IMR-90 (cell line): ENCODE measurements around the gene ZNF124. TPM values are rescaled to one million over a fixed set of nuclear protein-coding genes. Genes with fewer than 3 reads are reported as not detected.

Experiments used
- ATAC-seq: fragments of 200-7000 bp; cut with Tn5 transposase; 2 replicates; pipeline ENCODE4 v1.9.1; 2020; ENCODE audit warnings: low read depth, mild to moderate bottlenecking, moderate library complexity
- BruUV-seq: library from RNA; stranded (reverse); fragments of 400-500 nt; replicated peaks from 2 replicates; lab custom pipeline; 2021; lab: Mats Ljungman, UMichigan
- CTCF ChIA-PET: fragments of 300-600 bp; formaldehyde crosslinking; extraction: SDS; loops from one replicate; lab custom pipeline; 2021; ENCODE audit warnings: antibody characterized with exemption; lab: Yijun Ruan, JAX
- POLR2A ChIA-PET: fragments of 300-600 bp; sonication (Branson Sonifier 250); formaldehyde crosslinking; loops from one replicate; lab custom pipeline; 2022; ENCODE audit warnings: antibody characterized with exemption; ENCODE audit not compliant: unreplicated experiment; lab: Charles Lee
- DNase-seq: peaks from one replicate; pipeline ENCODE4 v3.0.0; 2013
- H2AFZ ChIP-seq: replicated peaks from 2 replicates; pipeline ENCODE3; 2013; ENCODE audit warnings: low read length, mild to moderate bottlenecking; ENCODE audit not compliant: poor library complexity
- H2AK5ac ChIP-seq: 2 replicates; pipeline ENCODE4 v1.6.1; 2013; ENCODE audit warnings: low read depth, low read length, inconsistent platforms
- H2AK9ac ChIP-seq: replicated peaks from 2 replicates; pipeline ENCODE3; 2013; ENCODE audit warnings: mild to moderate bottlenecking, low read depth, low read length, moderate library complexity; ENCODE audit not compliant: poor library complexity
- H2BK120ac ChIP-seq: 2 replicates; pipeline ENCODE4 v1.6.1; 2013; ENCODE audit warnings: low read depth, low read length, inconsistent platforms
- H2BK15ac ChIP-seq: 3 replicates; pipeline ENCODE4 v1.6.1; 2013; ENCODE audit warnings: low read depth, low read length, inconsistent platforms
- H2BK20ac ChIP-seq: 2 replicates; pipeline ENCODE4 v1.6.1; 2013; ENCODE audit warnings: low read depth, mild to moderate bottlenecking, inconsistent platforms, low read length, moderate library complexity
- H2BK5ac ChIP-seq: 2 replicates; pipeline ENCODE4 v1.6.1; 2013; ENCODE audit warnings: mild to moderate bottlenecking, low read depth, low read length, inconsistent platforms; ENCODE audit not compliant: poor library complexity, severe bottlenecking
- H3K14ac ChIP-seq: replicated peaks from 2 replicates; pipeline ENCODE4 v1.6.1; 2013; ENCODE audit warnings: low read depth, low read length, inconsistent platforms
- H3K18ac ChIP-seq: 2 replicates; pipeline ENCODE4 v1.6.1; 2013; ENCODE audit warnings: low read depth, low read length, control low read depth
- H3K23ac ChIP-seq: 2 replicates; pipeline ENCODE4 v1.6.1; 2013; ENCODE audit warnings: low read depth, low read length, inconsistent platforms
- H3K27ac ChIP-seq: 2 replicates; pipeline ENCODE4 v1.5.1; 2013; ENCODE audit warnings: mild to moderate bottlenecking, control low read depth, low read length; ENCODE audit not compliant: insufficient read depth
- H3K27me3 ChIP-seq: 2 replicates; pipeline ENCODE4 v1.6.1; 2013; ENCODE audit warnings: low read length; ENCODE audit not compliant: control insufficient read depth, insufficient read depth
- H3K36me3 ChIP-seq: 2 replicates; pipeline ENCODE4 v1.6.1; 2013; ENCODE audit warnings: low read length, mixed read lengths; ENCODE audit not compliant: control insufficient read depth, insufficient read depth
- H3K4ac ChIP-seq: 2 replicates; pipeline ENCODE4 v1.6.1; 2013; ENCODE audit warnings: low read depth, low read length, inconsistent platforms
- H3K4me1 ChIP-seq: 2 replicates; pipeline ENCODE4 v1.6.1; 2013; ENCODE audit warnings: low read length, mixed read lengths; ENCODE audit not compliant: control insufficient read depth, insufficient read depth
- H3K4me2 ChIP-seq: 2 replicates; pipeline ENCODE4 v1.6.1; 2013; ENCODE audit warnings: low read depth, mild to moderate bottlenecking, control low read depth, low read length, moderate library complexity
- H3K4me3 ChIP-seq: 2 replicates; pipeline ENCODE4 v1.5.1; 2013; ENCODE audit warnings: low read depth, mild to moderate bottlenecking, control low read depth, low read length, moderate library complexity; ENCODE audit not compliant: insufficient read depth
- H3K56ac ChIP-seq: 2 replicates; pipeline ENCODE4 v1.6.1; 2013; ENCODE audit warnings: low read length, inconsistent platforms; ENCODE audit not compliant: insufficient read depth; ENCODE audit errors: extremely low read depth
- H3K79me1 ChIP-seq, 2 experiments: 2 replicates each; pipeline ENCODE4 v1.6.1; 2013; ENCODE audit warnings: low read length in 2 of 2, inconsistent platforms in 1 of 2, low read depth in 1 of 2
- H3K9ac ChIP-seq: 2 replicates; pipeline ENCODE4 v1.6.1; 2013; ENCODE audit warnings: low read depth, low read length, control low read depth
- H3K9me1 ChIP-seq: 2 replicates; pipeline ENCODE4 v1.6.1; 2013; ENCODE audit warnings: low read length, inconsistent platforms; ENCODE audit not compliant: insufficient read depth
- H3K9me3 ChIP-seq: 2 replicates; pipeline ENCODE4 v1.6.1; 2013; ENCODE audit warnings: low read length; ENCODE audit not compliant: control insufficient read depth, insufficient read depth
- H4K20me1 ChIP-seq: 2 replicates; pipeline ENCODE4 v1.6.1; 2013; ENCODE audit warnings: low read length, inconsistent platforms; ENCODE audit not compliant: insufficient read depth
- H4K5ac ChIP-seq: 2 replicates; pipeline ENCODE4 v1.6.1; 2013; ENCODE audit warnings: mild to moderate bottlenecking, low read depth, low read length, control low read depth
- H4K8ac ChIP-seq, 2 experiments: 2 replicates each; pipeline ENCODE4 v1.6.1; 2013; ENCODE audit warnings: low read depth in 2 of 2, low read length in 2 of 2, control low read depth in 1 of 2, inconsistent platforms in 1 of 2
- H4K91ac ChIP-seq: 2 replicates; pipeline ENCODE4 v1.6.1; 2013; ENCODE audit warnings: low read depth, low read length, inconsistent platforms; ENCODE audit not compliant: insufficient read depth
- BHLHE40 ChIP-seq: fragments of 150-350 bp; IDR thresholded peaks from 2 replicates; pipeline ENCODE4 v1.6.1; 2016; ENCODE audit warnings: mild to moderate bottlenecking, low read depth, low read length
- CEBPB ChIP-seq: IDR thresholded peaks from 2 replicates; pipeline ENCODE4 v1.6.1; 2012; ENCODE audit warnings: low read depth, low read length, improper control_type of control experiment
- CHD1 ChIP-seq: IDR thresholded peaks from 2 replicates; pipeline ENCODE4 v1.6.1; 2012; ENCODE audit warnings: low read depth, low read length, improper control_type of control experiment
- CTCF ChIP-seq: conservative IDR thresholded peaks from 2 replicates; pipeline ENCODE4 v1.5.1; 2012; ENCODE audit warnings: mild to moderate bottlenecking, low read depth, low read length, improper control_type of control experiment
- ELK1 ChIP-seq: fragments of 150-350 bp; IDR thresholded peaks from 2 replicates; pipeline ENCODE4 v1.6.1; 2016; ENCODE audit warnings: low read depth, mild to moderate bottlenecking, low read length, moderate library complexity, borderline replicate concordance
- FOS ChIP-seq: fragments of 150-350 bp; IDR thresholded peaks from 2 replicates; pipeline ENCODE4 v1.6.1; 2016; ENCODE audit warnings: low read depth, low read length
- MAFK ChIP-seq: IDR thresholded peaks from 2 replicates; pipeline ENCODE4 v1.6.1; 2012; ENCODE audit warnings: low read depth, low read length, improper control_type of control experiment
- MAZ ChIP-seq: IDR thresholded peaks from 2 replicates; pipeline ENCODE4 v1.6.1; 2012; ENCODE audit warnings: low read depth, mild to moderate bottlenecking, low read length, improper control_type of control experiment, moderate library complexity, borderline replicate concordance
- MXI1 ChIP-seq: IDR thresholded peaks from 2 replicates; pipeline ENCODE4 v1.6.1; 2012; ENCODE audit warnings: low read depth, mild to moderate bottlenecking, low read length, moderate library complexity, borderline replicate concordance
- NFE2L2 ChIP-seq: fragments of 150-350 bp; IDR thresholded peaks from 2 replicates; pipeline ENCODE4 v1.6.1; 2016; ENCODE audit warnings: low read depth, mild to moderate bottlenecking, low read length
- POLR2A ChIP-seq: IDR thresholded peaks from 2 replicates; pipeline ENCODE4 v1.6.1; 2012; ENCODE audit warnings: mild to moderate bottlenecking, low read depth, low read length
- RAD21 ChIP-seq: IDR thresholded peaks from 2 replicates; pipeline ENCODE4 v1.6.1; 2012; ENCODE audit warnings: low read length, improper control_type of control experiment
- RCOR1 ChIP-seq: IDR thresholded peaks from 2 replicates; pipeline ENCODE4 v1.6.1; 2012; ENCODE audit warnings: mild to moderate bottlenecking, low read length, improper control_type of control experiment; ENCODE audit not compliant: insufficient replicate concordance
- RFX5 ChIP-seq: IDR thresholded peaks from 2 replicates; pipeline ENCODE4 v1.8.0; 2012; ENCODE audit warnings: low read depth, mild to moderate bottlenecking, low read length, moderate library complexity
- SMC3 ChIP-seq: fragments of 150-350 bp; IDR thresholded peaks from 2 replicates; pipeline ENCODE4 v1.6.1; 2016; ENCODE audit warnings: low read depth, mild to moderate bottlenecking, antibody characterized with exemption, low read length, moderate library complexity
- USF2 ChIP-seq: fragments of 150-350 bp; IDR thresholded peaks from 2 replicates; pipeline ENCODE4 v1.6.1; 2017; ENCODE audit warnings: mild to moderate bottlenecking, antibody characterized with exemption, low read length, low read depth
- dilution Hi-C: fragments of 300-500 bp; cut with HindIII; formaldehyde crosslinking; loops from one replicate; pipeline ENCODE4 v1.14.3; 2018; ENCODE audit warnings: low sequenced_read_pairs; ENCODE audit not compliant: unreplicated experiment
- in situ Hi-C: fragments of 300-500 bp; cut with MboI; formaldehyde crosslinking; loops from 3 replicates; pipeline ENCODE4 v1.14.3; 2019; ENCODE audit warnings: low sequenced_read_pairs, inconsistent platforms, mixed read lengths
- intact Hi-C: fragments of 100-400 bp; cut with micrococcal nuclease; formaldehyde crosslinking; loops from 2 replicates; pipeline ENCODE4 v1.10.0; 2022
- polyA plus RNA-seq, 3 experiments: library from polyadenylated mRNA; depleted of rRNA; stranded (reverse); fragments of >200 nt; gene quantifications; 2 replicates each; pipeline ENCODE4 v1.2.3, GENCODE V29; 2012; ENCODE audit warnings: low replicate concordance in 1 of 3
- total RNA-seq: library from RNA; depleted of rRNA; stranded (reverse); fragments of >200 nt; gene quantifications from 2 replicates; pipeline ENCODE4 v1.2.3, GENCODE V29; 2012

The ZNF124 gene
- total and polyA plus RNA-seq, 2 of the 4 experiments (the other 2 are of a cell fraction): 3.2 to 89.3 TPM

GRCh38 chr1:247193958-247194357, 22.1 kb upstream of the ZNF124 start:
- Histone ChIP-seq H2BK20ac (no peak overlapping the region), H3K23ac (no peak overlapping the region), H3K9me1 (no peaks in the 10 kb centered on the region), H2AK5ac (no peak overlapping the region), H3K9me3 (peaks cover 13% of the 10 kb centered on the region), H3K27ac (no peak overlapping the region), H3K14ac (no peak overlapping the region), H2BK120ac (no peak overlapping the region), H3K27me3 (no peaks in the 10 kb centered on the region), H2AK9ac (no peak overlapping the region), H3K4me3 (no peak overlapping the region), H2BK5ac (no peak overlapping the region), H3K79me1 (peaks cover 2% of the 10 kb centered on the region in 2 experiments; a peak in 1 of 4 replicates), H2AFZ (no peak overlapping the region), H3K4me1 (no peaks in the 10 kb centered on the region), H3K56ac (no peak overlapping the region), H4K91ac (no peak overlapping the region), H4K5ac (no peak overlapping the region), H4K20me1 (no peaks in the 10 kb centered on the region), H3K36me3 (peaks cover 20% of the 10 kb centered on the region), H3K4me2 (no peak overlapping the region), H3K9ac (no peak overlapping the region), H2BK15ac (no peak overlapping the region), H3K18ac (no peak overlapping the region), H4K8ac (no peak overlapping the region), H3K4ac (no peak overlapping the region)
- no TSS peak for BruUV-seq
- ATAC-seq: no peak
- CTCF ChIA-PET: no interaction called here
- dilution Hi-C loops: no loop called here
- no peak for DNase-seq
- POLR2A ChIA-PET: no interaction called here
- TF ChIP-seq RFX5: no peak
- no peak for TF ChIP-seq ELK1
- TF ChIP-seq RAD21: no peak
- no peak for TF ChIP-seq BHLHE40
- no peak for TF ChIP-seq MAFK
- no peak for TF ChIP-seq USF2
- no peak for TF ChIP-seq FOS
- TF ChIP-seq SMC3: no peak
- no peak for TF ChIP-seq MXI1
- TF ChIP-seq CHD1: no peak
- no peak for TF ChIP-seq POLR2A
- no peak for TF ChIP-seq CEBPB
- TF ChIP-seq CTCF: no peak
- TF ChIP-seq MAZ: no peak
- TF ChIP-seq NFE2L2: no peak
- no peak for TF ChIP-seq RCOR1
- in situ Hi-C loops: no loop called here
- intact Hi-C loops: no loop called here
